NCI-H82 treated with DMSO at 0.1 percent for 48 hours (cell line): ENCODE data around the gene HJV.
"Not testable (repeated sequence)": the region's sequence is repeated elsewhere in the genome, so short reads cannot be mapped to it uniquely, and the experiment has no call there.

Source experiments
- DNase-seq: peaks from one replicate; lab custom pipeline; 2025; ENCODE audit not compliant: unreplicated experiment; lab: John Stamatoyannopoulos, UW

HJV gene, protein sequence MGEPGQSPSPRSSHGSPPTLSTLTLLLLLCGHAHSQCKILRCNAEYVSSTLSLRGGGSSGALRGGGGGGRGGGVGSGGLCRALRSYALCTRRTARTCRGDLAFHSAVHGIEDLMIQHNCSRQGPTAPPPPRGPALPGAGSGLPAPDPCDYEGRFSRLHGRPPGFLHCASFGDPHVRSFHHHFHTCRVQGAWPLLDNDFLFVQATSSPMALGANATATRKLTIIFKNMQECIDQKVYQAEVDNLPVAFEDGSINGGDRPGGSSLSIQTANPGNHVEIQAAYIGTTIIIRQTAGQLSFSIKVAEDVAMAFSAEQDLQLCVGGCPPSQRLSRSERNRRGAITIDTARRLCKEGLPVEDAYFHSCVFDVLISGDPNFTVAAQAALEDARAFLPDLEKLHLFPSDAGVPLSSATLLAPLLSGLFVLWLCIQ

DNA sequence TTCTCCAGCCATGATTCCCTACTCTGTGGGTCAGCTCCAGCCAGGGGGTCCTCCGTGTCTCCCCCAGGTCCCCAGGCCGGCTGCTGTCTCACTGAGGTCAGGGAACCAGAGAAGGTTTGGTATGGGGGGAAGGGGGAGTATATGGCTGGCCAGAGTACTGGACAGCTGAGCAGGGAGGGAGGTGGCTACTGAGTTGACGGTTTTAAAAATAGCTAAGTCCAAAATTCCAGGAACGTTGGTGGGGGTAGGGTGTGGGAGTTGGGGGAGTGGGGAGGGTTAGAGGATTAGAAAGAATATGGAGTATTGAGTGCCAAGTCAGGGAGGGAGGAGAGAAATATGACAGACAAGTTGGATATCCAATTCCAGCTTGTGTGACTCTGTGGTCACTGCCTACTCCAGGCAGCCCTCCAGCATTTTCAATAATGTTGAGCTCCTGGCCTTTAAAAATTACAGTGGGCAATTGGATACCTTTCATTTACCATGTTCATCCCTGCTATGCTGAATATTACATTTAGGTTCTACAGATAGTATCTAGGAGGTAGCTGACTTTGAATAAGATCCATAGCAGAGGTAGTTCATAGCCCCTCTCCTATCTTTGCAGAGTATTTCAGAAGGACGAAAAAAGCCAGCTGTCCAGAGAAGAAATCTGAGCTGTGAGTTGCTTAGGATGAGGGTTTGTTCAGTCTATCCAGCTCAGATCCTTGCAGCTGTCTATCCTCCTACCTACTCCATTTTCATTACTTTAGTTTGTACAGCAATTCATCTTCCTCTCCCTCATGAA, at the start of gene HJV:
Gene HJV (minus strand): TSS at position 114 of the 781 bp plus-strand sequence. CDS start 1,504 bp downstream, outside the sequence.
- DNase-seq: no peak

DNA sequence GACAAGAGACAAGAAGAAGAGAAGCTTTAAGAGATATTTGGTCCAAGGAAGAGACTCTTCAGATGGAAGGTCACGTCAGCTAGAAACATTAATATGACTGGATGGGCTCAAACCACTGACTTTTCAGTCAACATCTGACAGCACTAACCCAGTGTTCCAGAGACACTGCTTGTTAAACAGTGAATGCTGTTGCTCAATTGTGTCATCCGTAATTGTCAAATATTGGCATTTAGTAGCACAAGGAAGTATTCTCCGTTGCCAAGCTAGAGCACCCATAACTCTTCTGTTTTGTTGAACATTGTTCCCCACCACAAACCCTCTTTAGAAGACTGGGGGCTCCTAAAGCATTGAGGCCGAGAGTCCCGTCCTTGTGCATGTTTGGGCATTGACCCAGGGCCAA, 37.6 kb upstream of the HJV start:
- DNase-seq: not testable (repeated sequence)

DNA sequence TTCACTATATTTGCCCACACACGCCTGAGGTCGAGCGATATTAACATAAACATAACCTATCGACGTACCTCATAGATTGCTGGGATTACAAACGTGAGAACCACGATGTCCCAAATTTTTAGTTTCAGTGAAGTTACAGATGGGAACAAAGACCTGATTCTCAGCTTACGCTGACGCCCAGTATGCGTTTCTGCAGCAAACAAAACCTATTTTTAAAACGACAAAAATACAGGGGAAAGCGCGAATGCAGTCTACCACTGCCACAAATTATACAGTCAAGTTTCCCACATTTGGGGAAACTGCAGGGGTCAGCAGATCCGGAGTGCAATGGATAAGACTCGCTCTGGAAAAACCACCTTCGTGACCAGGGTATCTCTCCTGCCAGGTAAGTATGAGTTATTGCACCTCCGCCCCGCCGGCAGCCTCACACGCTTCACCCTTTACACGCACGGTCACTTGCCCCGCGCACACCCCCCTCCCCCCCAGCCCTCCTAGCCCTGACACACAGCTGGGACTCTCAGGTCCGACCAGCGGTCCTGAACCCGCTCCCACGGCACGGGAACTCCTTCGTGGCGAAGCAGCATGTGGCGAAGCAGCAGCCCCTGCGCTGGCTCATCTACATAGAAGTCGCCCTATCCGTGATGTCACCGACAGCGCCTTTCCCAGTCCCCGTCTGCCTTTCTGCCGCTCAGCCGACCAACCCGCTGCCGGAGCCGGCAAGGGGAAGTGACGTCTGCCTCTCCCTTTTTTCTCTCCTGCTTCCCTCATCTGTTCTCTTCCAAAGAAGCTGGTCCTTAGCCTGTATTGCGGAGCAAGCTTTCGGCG, 30.5 kb upstream of the HJV start:
- DNase-seq: peak; percentile 96

DNA sequence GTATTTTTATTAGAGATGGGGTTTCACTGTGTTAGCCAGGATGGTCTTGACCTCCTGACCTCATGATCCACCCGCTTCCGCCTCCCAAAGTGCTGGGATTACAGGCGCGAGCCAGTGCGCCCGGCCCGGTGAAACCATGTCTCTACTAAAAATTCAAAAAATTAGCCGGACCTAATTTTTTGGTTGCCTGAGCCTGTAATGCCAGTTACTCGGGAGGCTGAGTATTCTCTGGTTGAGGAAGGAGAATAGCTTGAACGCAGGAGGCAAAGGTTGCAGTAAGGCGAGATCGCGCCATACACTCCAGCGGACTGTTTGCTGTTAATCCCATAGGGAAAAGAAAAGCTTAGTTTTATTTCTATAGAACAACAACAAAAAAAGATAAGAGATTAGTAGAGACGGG, 29.9 kb upstream of the HJV start:
- DNase-seq: no peak

DNA sequence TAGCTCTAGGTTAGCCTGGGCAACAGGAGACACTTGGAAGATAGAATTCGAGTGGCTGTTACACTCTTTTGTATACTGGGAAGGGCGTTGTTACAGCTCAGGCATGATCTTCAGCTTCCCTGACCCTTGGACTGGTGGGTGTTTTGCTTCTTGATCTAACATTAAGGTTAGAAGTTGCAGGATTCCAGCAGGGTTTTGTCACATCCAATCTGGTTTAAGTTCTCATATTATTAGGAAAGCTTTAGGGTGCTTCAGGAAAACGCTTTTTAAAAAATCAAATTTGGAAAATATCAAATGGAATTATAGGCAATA, 29.1 kb upstream of the HJV start:
- DNase-seq: not testable (repeated sequence)

DNA sequence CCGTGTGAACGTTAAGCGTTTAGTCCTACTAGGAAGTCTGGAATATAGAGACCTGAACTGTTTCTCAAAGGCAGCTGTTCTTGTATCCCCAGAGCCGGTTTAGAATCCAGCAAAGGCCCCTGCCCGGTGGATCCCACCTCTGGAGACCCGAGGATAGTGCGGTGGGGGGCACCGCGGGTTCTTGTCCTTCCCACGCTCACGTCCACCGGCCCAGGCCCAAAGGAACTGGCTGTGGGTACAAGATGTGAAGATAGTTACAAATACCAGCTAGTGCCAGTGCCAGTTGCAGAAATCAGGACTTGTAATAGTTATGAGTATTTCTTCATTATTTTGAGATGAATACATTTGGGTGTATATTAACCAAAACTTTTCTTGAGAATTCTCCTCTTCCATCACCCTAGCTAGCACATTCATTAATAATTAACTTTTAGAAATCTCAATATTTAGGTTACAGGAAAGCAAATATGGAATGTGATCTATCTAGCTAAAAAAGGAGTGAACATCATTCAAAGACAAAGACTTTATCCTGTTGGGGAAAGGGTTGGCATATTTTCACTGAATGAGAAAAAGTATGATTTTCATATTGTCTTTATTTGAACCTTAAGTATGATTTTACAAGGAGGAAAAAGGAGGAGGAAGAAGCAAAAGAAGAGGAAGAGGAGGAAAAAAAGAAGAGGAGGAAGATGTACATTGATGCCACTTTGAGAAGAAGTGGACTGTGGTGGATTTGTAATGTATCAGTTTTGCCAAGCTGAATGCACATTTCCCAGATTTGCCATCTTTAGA, 28.5 kb upstream of the HJV start:
- DNase-seq: not testable (repeated sequence)

DNA sequence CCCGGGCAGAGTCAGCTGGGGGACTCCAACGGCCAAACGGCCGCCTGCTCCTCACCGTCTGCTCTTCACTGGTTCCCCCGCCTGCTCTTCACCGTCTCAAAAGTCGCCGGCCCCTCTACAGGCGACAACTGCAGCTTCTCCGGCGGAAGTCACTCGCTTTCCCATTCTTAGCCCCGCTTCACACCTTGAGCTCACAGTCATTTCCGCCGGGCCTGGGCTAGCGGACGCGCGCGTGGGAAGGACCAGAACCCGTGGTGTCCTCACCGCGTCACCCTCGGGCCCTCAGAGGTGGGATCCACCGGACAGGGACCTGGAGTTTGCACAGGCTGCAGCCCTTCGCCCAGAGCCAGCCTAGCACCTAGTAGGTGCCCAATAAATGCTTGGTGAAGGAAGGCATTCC, 27.9 kb upstream of the HJV start:
- no peak for DNase-seq

DNA sequence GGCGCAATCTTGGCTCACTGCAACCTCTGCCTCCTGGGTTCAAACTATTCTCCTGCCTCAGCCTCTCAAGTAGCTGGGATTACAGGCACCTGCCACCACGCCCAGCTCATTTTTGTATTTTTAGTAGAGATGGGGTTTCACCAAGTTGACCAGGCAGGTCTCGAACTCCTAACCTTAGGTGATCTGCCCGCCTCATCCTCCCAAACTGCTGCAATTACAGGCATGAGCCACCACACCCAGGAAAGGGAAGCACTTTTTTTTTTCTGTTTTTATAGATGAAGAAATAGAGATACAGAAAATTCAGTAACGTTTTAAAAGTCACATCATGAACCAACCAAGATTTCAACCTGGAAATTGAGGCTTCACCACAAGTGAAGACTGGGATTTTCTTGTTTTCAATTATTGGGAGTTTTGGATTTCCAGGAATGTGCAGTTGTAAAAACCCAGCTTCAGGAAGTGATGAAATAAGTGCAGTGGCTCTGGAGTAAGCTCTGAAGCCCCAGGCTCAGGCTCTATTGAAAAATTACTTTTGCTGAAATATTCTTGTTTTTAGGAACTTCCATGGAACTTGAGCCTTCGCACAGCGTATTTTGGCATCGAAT, 27.1 kb upstream of the HJV start:
- not testable (repeated sequence) for DNase-seq

DNA sequence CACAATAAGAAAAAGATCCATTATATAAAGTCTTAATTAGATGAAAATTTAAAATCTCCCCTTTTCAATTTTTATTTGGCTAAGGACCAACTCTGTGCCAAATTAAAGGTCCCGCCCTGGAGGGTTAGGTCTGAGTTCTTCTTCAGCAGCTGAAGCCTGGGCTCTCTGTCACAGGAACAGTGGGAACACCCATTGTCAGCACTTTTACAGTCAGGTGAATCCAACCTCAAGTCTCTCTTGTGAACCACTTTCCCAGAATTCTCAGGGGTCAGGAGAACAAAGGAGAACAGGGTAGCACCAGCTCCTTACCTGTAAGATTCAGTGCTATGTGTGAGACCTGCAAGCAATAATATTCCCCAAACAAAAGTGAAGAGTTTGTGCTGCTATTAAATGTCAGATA, 25.1 kb upstream of the HJV start:
- no peak for DNase-seq

DNA sequence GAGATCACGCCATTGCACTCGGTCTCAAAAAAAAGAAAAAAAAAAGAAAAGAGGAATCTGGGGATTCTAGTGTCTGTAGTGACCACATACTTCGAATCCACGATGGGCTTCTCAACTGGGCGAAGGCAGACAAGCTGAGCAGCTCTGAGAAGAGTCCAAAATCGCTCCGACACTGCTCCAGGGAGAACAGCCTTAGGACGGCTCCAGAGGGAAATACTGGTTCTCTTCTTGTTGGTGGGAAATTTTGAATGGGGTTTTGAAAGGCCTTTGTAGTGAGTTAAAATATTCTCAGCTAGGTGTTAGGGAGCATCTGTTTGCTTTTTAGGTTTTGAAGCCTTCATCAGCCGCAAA, 18.3 kb upstream of the HJV start:
- DNase-seq: no peak

DNA sequence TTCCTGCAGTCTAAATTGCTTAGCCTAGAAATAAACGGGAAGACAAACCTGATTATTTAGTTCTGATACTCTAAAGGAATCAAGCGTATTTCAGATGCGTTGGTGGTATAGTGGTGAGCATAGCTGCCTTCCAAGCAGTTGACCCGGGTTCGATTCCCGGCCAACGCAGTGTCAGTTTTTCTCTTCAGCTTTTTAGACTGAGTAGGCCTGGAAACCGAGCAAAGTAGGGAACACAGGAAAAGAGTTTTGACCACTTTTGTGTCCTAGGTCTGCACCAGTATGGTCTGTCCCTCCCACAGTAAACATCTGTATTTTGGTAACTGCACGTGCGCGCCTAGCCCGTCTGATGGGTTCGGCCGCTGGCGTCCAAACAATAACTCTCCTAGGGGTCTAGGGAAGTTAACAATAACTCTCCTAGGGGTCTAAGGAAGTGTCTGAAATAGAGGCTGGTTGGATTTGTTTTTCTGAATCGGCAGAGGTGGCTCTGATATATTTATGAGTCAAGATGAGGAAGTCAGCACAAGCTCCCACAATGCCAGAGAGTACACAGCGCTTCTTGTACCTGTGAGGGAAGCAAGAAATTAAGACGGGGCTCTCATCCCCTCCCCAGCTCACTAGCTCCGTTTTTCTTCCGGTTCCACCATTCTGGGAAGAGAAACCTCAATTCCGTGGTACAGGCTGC, 15.6 kb upstream of the HJV start:
- peak; percentile 91 for DNase-seq

DNA sequence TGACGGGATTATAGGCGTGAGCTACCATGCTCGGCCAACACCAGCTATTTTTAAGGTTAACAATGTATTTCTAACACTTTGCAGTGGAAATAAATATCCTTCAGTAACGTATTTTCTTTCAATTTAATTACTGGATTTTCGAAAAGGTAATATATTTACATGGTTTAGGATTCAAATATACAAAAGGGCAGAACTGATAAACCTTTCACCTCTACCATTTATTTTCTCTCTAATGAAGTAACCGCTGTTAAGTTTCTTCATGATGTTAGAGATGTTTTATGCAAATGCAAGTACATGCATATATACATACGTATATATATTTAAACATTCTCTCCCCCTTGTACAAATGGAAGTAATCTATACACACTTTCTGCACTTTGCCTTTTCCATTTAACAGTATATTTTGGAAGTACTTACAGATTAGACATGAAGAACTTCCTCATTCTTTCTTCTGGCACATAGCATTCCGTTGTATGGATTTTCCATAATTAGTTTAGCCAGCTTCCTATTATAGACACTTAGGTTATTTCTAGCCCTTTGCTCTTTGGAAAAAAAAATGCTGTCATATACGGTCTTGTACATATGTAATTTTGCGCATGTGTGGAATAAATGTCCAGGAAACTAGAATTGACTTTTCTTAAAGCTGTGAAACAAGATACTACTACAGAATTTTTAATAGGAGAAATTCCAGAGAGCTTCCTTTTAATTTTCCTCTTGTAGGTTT, 14.9 kb upstream of the HJV start:
- peak; percentile 73 for DNase-seq

DNA sequence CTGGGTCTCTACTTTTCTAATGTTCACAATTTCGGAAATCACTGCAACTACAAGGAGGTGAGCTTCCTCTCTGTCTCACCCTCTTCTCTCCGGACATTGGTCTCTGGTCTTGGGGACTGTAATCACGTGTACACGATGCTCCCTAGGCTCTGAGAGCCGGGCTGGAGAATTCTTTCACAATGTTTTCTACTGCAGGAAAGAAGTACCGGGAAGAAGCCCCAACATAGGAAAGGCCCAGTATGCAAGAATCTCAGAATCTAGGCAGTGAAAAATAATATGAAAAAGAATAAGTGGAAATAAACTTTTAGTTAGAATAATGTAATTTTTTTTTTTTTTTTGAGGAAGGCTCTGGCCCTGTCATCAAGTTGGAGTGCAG, 13.5 kb upstream of the HJV start:
- DNase-seq: peak; percentile 55

DNA sequence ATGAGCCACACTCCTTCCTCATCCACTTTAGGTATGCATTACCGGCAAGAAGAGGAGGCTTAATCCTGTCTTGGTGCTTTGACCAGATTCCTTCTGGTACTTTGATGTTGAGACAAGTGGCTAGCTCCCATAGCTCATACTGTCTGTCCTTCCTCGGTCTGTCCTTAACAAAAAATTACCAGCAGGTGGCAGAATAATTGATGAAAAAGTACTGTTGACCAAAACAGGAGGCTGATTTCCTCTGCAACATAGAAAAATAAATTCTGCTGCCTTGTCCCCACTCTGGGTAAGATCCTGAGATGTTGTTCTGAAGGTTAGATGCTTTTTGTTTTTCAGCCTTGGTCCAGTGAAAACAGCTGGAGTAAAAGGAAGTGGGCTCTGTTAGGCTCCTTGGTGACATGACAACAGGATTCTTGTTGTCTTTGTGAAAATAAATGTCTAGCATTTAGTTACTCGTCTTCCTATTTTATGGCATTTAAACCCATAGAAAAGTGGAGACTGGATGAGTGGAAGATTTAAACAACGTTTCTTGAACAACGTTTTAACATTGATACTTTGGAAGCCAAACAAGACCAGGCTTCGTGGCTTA, 11.2 kb upstream of the HJV start:
- DNase-seq: peak; percentile 49

DNA sequence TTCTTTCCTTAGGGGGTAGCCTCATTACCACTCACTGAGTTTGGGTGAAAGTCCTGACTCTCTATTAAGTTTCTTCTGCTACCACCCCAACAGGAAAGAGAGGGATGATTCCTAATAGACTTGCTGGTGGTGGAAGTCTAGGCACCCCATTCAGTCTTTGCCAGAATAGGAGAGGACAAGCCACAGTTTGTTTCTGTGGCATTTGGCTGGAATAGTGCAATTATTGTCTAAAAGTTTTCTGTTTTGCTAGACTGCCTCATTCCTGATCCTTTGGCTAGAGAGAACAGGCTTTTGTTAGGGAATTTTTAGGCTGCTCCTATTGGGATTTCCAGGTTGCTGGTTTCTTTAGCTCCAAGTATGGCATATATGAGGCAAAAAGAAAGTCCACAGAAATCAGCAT, 9.9 kb upstream of the HJV start:
- DNase-seq: no peak

DNA sequence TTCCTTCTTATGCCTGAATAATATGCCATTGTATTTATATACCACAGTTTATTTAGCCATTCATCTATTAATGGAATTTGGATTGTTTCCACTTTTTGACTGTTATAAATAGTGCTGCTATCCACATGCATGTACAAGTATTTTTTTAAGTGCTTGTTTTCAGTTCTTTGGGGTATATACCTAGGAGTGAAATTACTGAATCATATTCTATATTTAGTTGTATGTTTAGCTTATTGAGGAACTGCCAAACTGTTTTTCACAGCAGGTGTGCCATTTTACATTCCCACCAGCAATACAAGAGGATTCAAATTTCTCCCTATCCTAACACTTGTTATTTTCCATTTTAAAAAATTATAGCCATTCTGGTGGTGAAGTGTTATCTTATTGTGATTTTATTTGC, 7.6 kb upstream of the HJV start:
- DNase-seq: no peak

DNA sequence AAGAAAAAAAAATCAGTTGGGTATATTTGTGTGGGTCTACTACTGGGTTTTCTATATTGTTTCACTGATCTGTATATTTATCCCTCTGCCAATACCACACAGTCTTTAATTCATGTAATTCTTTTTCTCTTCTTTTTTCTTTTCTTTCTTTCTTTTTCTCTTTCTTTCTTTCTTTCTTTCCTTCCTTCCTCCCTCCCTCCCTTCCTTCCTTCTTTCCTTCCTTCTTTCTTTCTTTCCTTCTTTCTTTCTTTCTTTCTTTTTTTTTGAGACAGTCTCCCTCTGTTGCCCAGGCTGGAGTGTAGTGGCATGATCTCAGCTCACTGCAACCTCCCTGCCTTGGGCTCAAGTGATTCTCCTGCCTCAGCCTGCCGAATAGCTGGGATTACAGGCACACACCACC, 5.1 kb upstream of the HJV start:
- DNase-seq: not testable (repeated sequence)

DNA sequence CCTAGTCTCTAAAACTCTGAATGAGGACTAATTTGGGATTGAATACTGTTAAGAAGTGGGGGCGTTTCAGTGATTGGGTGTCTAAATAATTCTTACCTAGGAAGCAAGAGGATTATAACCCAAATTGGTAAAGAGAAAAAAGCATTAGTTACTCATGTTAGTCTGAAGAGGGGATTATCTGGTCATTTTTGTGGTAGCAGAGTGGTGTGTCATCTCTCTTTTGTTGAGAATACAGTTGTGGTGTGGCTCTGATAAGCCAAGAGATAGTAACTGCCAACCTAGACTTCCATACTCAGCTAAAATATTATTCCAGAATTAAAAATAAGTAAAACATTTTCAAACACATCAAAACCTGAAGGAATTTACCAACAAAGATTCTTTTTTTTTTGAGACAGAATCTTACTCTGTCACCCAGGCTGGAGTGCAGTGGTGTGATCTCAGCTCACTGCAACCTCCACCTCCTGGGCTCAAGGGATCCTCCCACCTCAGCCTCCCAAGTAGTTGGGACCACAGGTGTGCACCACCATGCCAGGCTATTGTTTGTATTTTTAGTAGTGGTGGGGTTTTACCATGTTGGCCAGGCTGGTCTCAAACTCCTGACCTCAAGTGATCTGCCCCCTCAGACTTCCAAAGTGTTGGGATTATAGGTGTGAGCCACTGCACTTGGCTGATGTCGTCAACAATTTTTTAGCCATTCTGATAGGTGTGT, 4.4 kb upstream of the HJV start:
- not testable (repeated sequence) for DNase-seq
